ENCODE data around the gene EYA4.

DNA sequence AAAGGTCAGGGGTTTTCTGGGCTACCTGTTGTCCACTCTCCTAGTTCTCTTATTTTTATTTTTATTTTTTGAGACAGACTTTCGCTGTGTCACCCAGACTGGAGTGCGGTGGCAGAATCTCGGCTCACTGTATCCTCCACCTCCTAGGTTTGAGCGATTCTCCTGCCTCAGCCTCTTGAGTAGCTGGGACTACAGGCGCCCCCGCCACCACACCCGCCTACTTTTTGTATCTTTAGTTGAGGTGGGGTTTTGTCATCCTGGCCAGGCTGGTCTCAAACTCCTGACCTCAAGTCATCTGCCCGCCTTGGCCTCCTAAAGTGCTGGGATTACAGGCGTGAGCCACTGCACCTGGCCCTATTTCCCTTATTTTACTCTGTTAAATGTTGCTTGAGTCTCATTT lies 149.0 kb downstream of the EYA4 start:
- TF ChIP-seq, protein P1, sequence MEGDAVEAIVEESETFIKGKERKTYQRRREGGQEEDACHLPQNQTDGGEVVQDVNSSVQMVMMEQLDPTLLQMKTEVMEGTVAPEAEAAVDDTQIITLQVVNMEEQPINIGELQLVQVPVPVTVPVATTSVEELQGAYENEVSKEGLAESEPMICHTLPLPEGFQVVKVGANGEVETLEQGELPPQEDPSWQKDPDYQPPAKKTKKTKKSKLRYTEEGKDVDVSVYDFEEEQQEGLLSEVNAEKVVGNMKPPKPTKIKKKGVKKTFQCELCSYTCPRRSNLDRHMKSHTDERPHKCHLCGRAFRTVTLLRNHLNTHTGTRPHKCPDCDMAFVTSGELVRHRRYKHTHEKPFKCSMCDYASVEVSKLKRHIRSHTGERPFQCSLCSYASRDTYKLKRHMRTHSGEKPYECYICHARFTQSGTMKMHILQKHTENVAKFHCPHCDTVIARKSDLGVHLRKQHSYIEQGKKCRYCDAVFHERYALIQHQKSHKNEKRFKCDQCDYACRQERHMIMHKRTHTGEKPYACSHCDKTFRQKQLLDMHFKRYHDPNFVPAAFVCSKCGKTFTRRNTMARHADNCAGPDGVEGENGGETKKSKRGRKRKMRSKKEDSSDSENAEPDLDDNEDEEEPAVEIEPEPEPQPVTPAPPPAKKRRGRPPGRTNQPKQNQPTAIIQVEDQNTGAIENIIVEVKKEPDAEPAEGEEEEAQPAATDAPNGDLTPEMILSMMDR (IDR thresholded peaks at IDR 0.05; ENCODE audit: insufficient read depth, low read length, poor library complexity, severe bottlenecking) = no peak
- no peak for TF ChIP-seq EZH2phosphoT487 (conservative IDR thresholded peaks at IDR 0.05; ENCODE audit: low read length)

Data from SU-DHL-6 (cell line).